Lower leg skin (tissue), 3 donors: ENCODE data around the gene HORMAD1.

ENCODE experiments used
- POLR2A ChIP-seq, 2 donors: fragments of 450-650 bp; IDR thresholded peaks; one replicate each; pipeline ENCODE4 v1.6.1; 2016 to 2017; ENCODE audit warnings: antibody characterized with exemption in 2 of 2, mild to moderate bottlenecking in 1 of 2, moderate library complexity in 1 of 2
- TF ChIP-seq, protein P1 (sequence below), 3 donors: fragments of 450-650 bp; IDR thresholded peaks; one replicate each; pipeline ENCODE4 v1.5.1; 2016; ENCODE audit warnings: antibody characterized with exemption in 3 of 3, mild to moderate bottlenecking in 3 of 3, moderate library complexity in 2 of 3

DNA sequence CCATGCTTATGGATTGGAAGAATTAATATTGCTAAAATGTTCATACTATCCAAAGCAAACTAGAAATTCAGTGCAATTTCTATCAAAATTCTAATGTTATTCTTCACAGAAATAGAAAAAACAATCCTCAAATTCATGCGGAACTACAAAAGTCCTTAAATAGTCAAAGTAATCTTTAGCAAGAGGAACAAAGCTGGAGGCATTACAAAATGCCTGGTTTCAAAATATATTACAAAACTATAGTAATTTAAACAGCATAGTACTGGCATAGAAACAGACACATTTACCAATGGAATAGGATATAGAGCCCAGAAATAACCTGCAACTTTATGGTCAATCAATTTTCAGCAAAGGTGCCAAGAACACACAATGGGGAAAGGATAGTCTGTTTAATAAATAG is 41.1 kb upstream of the HORMAD1 start:
- TF ChIP-seq, protein P1, sequence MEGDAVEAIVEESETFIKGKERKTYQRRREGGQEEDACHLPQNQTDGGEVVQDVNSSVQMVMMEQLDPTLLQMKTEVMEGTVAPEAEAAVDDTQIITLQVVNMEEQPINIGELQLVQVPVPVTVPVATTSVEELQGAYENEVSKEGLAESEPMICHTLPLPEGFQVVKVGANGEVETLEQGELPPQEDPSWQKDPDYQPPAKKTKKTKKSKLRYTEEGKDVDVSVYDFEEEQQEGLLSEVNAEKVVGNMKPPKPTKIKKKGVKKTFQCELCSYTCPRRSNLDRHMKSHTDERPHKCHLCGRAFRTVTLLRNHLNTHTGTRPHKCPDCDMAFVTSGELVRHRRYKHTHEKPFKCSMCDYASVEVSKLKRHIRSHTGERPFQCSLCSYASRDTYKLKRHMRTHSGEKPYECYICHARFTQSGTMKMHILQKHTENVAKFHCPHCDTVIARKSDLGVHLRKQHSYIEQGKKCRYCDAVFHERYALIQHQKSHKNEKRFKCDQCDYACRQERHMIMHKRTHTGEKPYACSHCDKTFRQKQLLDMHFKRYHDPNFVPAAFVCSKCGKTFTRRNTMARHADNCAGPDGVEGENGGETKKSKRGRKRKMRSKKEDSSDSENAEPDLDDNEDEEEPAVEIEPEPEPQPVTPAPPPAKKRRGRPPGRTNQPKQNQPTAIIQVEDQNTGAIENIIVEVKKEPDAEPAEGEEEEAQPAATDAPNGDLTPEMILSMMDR (IDR thresholded peaks at IDR 0.05) = no peak
- no peak for TF ChIP-seq POLR2A (IDR thresholded peaks at IDR 0.05)
